ENCODE measurements around the gene LRRC4B. TPM values are rescaled to one million over a fixed set of nuclear protein-coding genes. Genes with fewer than 3 reads are reported as not detected.

LRRC4B gene
- total and polyA plus RNA-seq, 2 of the 13 experiments (the other 11 are each of a cell fraction or from before 2014, with no cell fraction given), result not detected

- Histone ChIP-seq H3K4me1 (ENCODE audit: insufficient read depth, low read length) (no peaks in the 10 kb centered on the region), H4K20me1 (ENCODE audit: insufficient read depth, low read length) (no peaks in the 10 kb centered on the region), H3K79me2 (ENCODE audit: insufficient read depth, low read length) (no peaks in the 10 kb centered on the region), H3K4me3 (replicated peaks in 1 of 3; ENCODE audit: insufficient read depth in 1 of 3, low read depth in 2 of 3, low read length in 3 of 3) (no peak overlapping the region), H3K9ac (ENCODE audit: insufficient read depth, low read depth, low read length) (no peak overlapping the region), H3K4me2 (ENCODE audit: low read depth, low read length) (no peak overlapping the region), H3K27me3 (ENCODE audit: control insufficient read depth in 1 of 2, insufficient read depth in 2 of 2, low read length in 2 of 2) (peaks cover 8 to 34% of the 10 kb centered on the region in 2 experiments; a peak in 3 of 5 replicates), H3K36me3 (replicated peaks in 1 of 2; ENCODE audit: control insufficient read depth in 1 of 2, insufficient read depth in 2 of 2, low read length in 2 of 2) (no peaks in the 10 kb centered on the region), H3K27ac (ENCODE audit: extremely low read length, insufficient read depth, low read length) (no peak overlapping the region), H3K9me3 (ENCODE audit: low read length) (peaks cover 15% of the 10 kb centered on the region), H2AFZ (ENCODE audit: low read length) (no peak overlapping the region)
- TF ChIP-seq ZNF503 (CRISPR knock-in tag; IDR thresholded peaks at IDR 0.05), result no peak
- TF ChIP-seq ZNF225 (CRISPR knock-in tag; IDR thresholded peaks at IDR 0.05), result no peak
- TF ChIP-seq CHD2 (IDR thresholded peaks at IDR 0.05; ENCODE audit: low read depth, low read length), result no peak
- TF ChIP-seq SAP130 (CRISPR knock-in tag; IDR thresholded peaks at IDR 0.05; ENCODE audit: low read depth), result no peak
- no peak for TF ChIP-seq ZNF776 (CRISPR knock-in tag; IDR thresholded peaks at IDR 0.05)
- no peak for TF ChIP-seq BCL3 (CRISPR knock-in tag; IDR thresholded peaks at IDR 0.05)
- no peak for TF ChIP-seq CAMTA2 (CRISPR knock-in tag; IDR thresholded peaks at IDR 0.05; ENCODE audit: borderline replicate concordance)
- TF ChIP-seq POLR2AphosphoS2 (IDR thresholded peaks at IDR 0.05; ENCODE audit: low read depth, low read length), result no peak
- TF ChIP-seq ZSCAN29 (CRISPR knock-in tag; conservative IDR thresholded peaks at IDR 0.05), result no peak
- TF ChIP-seq SMC3 (IDR thresholded peaks at IDR 0.05; ENCODE audit: low read length), result no peak
- no peak for TF ChIP-seq KAT8 (CRISPR knock-in tag; IDR thresholded peaks at IDR 0.05)
- no TSS peak for BruUV-seq (replicated peaks)
- in situ Hi-C loops (cut with HindIII; ENCODE audit: extremely low pct_ligation_motif_present, low pct_unique_long_range_greater_than_20kb), result no loop called here
- ChIA-PET POLR2A (no interaction called here), CTCF (ENCODE audit: low intra/inter-chr PET ratio, low total read pairs) (no interaction called here)
- no peak for DNase-seq (ENCODE audit: low spot score)
- 31% methylated on average over 24 of the region's 24 CpGs for WGBS (ENCODE audit: low lambda C conversion rate)
- ATAC-seq, result no peak
- no peak for FAIRE-seq
- intact Hi-C loops (cut with micrococcal nuclease; ENCODE audit: unreplicated experiment), result no loop called here
Measured at GRCh38 chr19:50489461-50490011, 78.7 kb downstream of the LRRC4B start.

Data from HepG2 (cell line).